Testis (tissue), 2 donors: ENCODE results near the gene LIM2.

Source experiments
- CTCF ChIP-seq, 3 experiments: fragments of 450-650 bp in 2 of 3; fragments of 200-600 bp in 1 of 3; sonication (generic) in 1 of 3; IDR thresholded peaks; one replicate each; pipeline ENCODE4 v1.5.1; 2016 to 2019; ENCODE audit warnings: antibody characterized with exemption in 3 of 3, mild to moderate bottlenecking in 2 of 3, moderate library complexity in 1 of 3
- POLR2A ChIP-seq: fragments of 450-650 bp; IDR thresholded peaks from one replicate; pipeline ENCODE4 v1.6.1; 2017; ENCODE audit warnings: antibody characterized with exemption, mild to moderate bottlenecking, moderate library complexity

- TF ChIP-seq POLR2A (no peak), CTCF (IDR thresholded peaks at IDR 0.05) (no peak)
These were observed 22.4 kb downstream of the LIM2 start for GRCh38 chr19:51365211-51365964.
